ENCODE results near the gene PXN. TPM values are rescaled to one million over a fixed set of nuclear protein-coding genes. Genes with fewer than 3 reads are reported as not detected.

The PXN gene
- polyA plus RNA-seq, 1 donor from 2014 or later, result 5.9 TPM

- H3K27me3 ChIP-seq (ENCODE audit: insufficient read depth, low read depth, low read length), result no peaks in the 10 kb centered on the region
- no peaks in the 10 kb centered on the region for H3F3A ChIP-seq (ENCODE audit: insufficient read depth, low read length, poor library complexity, severe bottlenecking)
- H3K4me2 ChIP-seq (ENCODE audit: low read length), result no peak overlapping the region
- H2AFZ ChIP-seq (ENCODE audit: low read depth, low read length), result no peak overlapping the region
- TF ChIP-seq RAD21 (conservative IDR thresholded peaks at IDR 0.05) (no peak), EZH2 (IDR thresholded peaks at IDR 0.05; ENCODE audit: borderline replicate concordance, insufficient read depth, low read length, poor library complexity, severe bottlenecking) (no peak), POLR2AphosphoS5 (IDR thresholded peaks at IDR 0.05) (no peak)
- H3K4me3 ChIP-seq (ENCODE audit: low read length), result no peak overlapping the region
- H3K79me2 ChIP-seq (replicated peaks; ENCODE audit: insufficient read depth, low read length), result no peaks in the 10 kb centered on the region
- H3K36me3 ChIP-seq (ENCODE audit: insufficient read depth, low read length), result peaks cover 2% of the 10 kb centered on the region
- H3K9me3 ChIP-seq (ENCODE audit: low read length), result no peaks in the 10 kb centered on the region
- no peaks in the 10 kb centered on the region for H4K20me1 ChIP-seq (ENCODE audit: insufficient read depth)
- no peaks in the 10 kb centered on the region for H3K9me2 ChIP-seq (ENCODE audit: insufficient read depth, low read length)
- no peak overlapping the region for H3K9ac ChIP-seq (ENCODE audit: low read length)
- H3K27ac ChIP-seq (ENCODE audit: low read length), result no peak overlapping the region
Observed at GRCh38 chr12:120216742-120217605, 48.6 kb downstream of the PXN start.

- Histone ChIP-seq H3K27ac (ENCODE audit: low read length) (no peak overlapping the region), H3K4me2 (ENCODE audit: low read length) (no peak overlapping the region), H3K4me3 (ENCODE audit: low read length) (no peak overlapping the region)
Observed at GRCh38 chr12:120215766-120216735, 49.5 kb downstream of the PXN start.

More at GRCh38 chr12:120215766-120216735, 49.5 kb downstream of the PXN start:
- no peaks in the 10 kb centered on the region for H3K9me2 ChIP-seq (ENCODE audit: insufficient read depth, low read length)
- TF ChIP-seq RAD21 (conservative IDR thresholded peaks at IDR 0.05), result no peak
- TF ChIP-seq SMC3 (conservative IDR thresholded peaks at IDR 0.05; ENCODE audit: poor library complexity), result no peak
- TF ChIP-seq EZH2 (IDR thresholded peaks at IDR 0.05; ENCODE audit: borderline replicate concordance, insufficient read depth, low read length, poor library complexity, severe bottlenecking), result no peak
- no peak for TF ChIP-seq POLR2AphosphoS5 (IDR thresholded peaks at IDR 0.05)
- TF ChIP-seq TAF1 (IDR thresholded peaks at IDR 0.05; ENCODE audit: low read depth), result no peak
- no peak for TF ChIP-seq CTCF (IDR thresholded peaks at IDR 0.05; ENCODE audit: poor library complexity, severe bottlenecking)
- TF ChIP-seq EP300 (conservative IDR thresholded peaks at IDR 0.05; ENCODE audit: poor library complexity, severe bottlenecking), result no peak
- no peak for TF ChIP-seq REST (IDR thresholded peaks at IDR 0.05; ENCODE audit: borderline replicate concordance)
- TF ChIP-seq MXI1 (conservative IDR thresholded peaks at IDR 0.05; ENCODE audit: poor library complexity, severe bottlenecking), result no peak
- no peaks in the 10 kb centered on the region for H3K9me3 ChIP-seq (ENCODE audit: low read length)
- H3K27me3 ChIP-seq (ENCODE audit: insufficient read depth, low read depth, low read length), result no peaks in the 10 kb centered on the region
- H4K20me1 ChIP-seq (ENCODE audit: insufficient read depth), result no peaks in the 10 kb centered on the region
- no peaks in the 10 kb centered on the region for H3K79me2 ChIP-seq (replicated peaks; ENCODE audit: insufficient read depth, low read length)
- H3K36me3 ChIP-seq (ENCODE audit: insufficient read depth, low read length), result no peaks in the 10 kb centered on the region
- no peak overlapping the region for H3K9ac ChIP-seq (ENCODE audit: low read length)
- no peak overlapping the region for H2AFZ ChIP-seq (ENCODE audit: low read depth, low read length)
- no peaks in the 10 kb centered on the region for H3F3A ChIP-seq (ENCODE audit: insufficient read depth, low read length, poor library complexity, severe bottlenecking)
